Fibroblast of the aortic adventitia (primary cell): Measurements from ENCODE around the gene CLASRP. TPM values are rescaled to one million over a fixed set of nuclear protein-coding genes. Genes with fewer than 3 reads are reported as not detected.

ENCODE experiments used
- DNase-seq: peaks from one replicate; pipeline ENCODE4 v3.0.0-alpha.2; 2010; ENCODE audit warnings: low read depth
- H3K4me3 ChIP-seq: 2 replicates; pipeline ENCODE4 v1.5.1; 2011; ENCODE audit warnings: low read depth, mild to moderate bottlenecking, control low read depth, low read length, moderate library complexity
- total RNA-seq: library from RNA; depleted of rRNA; stranded (reverse); fragments of >200 nt; gene quantifications from 2 replicates; pipeline ENCODE4 v1.2.3, GENCODE V29; 2012; ENCODE audit warnings: low replicate concordance
- TF ChIP-seq, protein P1 (sequence below): IDR thresholded peaks from 2 replicates; pipeline ENCODE4 v1.5.1; 2011; ENCODE audit warnings: mild to moderate bottlenecking, low read length, control low read depth, inconsistent platforms; ENCODE audit not compliant: insufficient read depth

The CLASRP gene
- total RNA-seq, 1 donor = 32.4 TPM

DNA sequence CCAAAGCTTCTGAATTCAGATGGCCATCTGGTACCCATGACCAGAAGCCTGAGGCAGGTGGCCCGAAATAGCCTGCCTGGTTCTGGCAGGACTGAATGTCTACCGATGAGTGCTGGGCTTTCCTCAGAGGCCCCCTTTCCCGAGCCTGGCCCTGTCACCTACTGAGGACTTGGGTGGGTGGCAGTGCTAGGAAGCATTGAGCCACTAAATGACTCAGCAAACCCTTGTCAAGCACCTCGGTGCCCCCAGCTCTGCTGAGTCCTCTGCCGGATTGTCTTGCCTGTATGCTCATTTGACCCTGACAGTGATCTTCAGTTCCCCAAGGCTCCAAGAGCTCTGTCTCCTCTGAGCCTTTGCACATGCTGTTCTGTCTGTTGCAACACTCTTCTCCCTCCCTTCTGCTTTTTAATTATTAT lies 72.0 kb downstream of the CLASRP start:
- TF ChIP-seq, protein P1, sequence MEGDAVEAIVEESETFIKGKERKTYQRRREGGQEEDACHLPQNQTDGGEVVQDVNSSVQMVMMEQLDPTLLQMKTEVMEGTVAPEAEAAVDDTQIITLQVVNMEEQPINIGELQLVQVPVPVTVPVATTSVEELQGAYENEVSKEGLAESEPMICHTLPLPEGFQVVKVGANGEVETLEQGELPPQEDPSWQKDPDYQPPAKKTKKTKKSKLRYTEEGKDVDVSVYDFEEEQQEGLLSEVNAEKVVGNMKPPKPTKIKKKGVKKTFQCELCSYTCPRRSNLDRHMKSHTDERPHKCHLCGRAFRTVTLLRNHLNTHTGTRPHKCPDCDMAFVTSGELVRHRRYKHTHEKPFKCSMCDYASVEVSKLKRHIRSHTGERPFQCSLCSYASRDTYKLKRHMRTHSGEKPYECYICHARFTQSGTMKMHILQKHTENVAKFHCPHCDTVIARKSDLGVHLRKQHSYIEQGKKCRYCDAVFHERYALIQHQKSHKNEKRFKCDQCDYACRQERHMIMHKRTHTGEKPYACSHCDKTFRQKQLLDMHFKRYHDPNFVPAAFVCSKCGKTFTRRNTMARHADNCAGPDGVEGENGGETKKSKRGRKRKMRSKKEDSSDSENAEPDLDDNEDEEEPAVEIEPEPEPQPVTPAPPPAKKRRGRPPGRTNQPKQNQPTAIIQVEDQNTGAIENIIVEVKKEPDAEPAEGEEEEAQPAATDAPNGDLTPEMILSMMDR = no peak
- H3K4me3 ChIP-seq = no peak overlapping the region
- DNase-seq = no peak

DNA sequence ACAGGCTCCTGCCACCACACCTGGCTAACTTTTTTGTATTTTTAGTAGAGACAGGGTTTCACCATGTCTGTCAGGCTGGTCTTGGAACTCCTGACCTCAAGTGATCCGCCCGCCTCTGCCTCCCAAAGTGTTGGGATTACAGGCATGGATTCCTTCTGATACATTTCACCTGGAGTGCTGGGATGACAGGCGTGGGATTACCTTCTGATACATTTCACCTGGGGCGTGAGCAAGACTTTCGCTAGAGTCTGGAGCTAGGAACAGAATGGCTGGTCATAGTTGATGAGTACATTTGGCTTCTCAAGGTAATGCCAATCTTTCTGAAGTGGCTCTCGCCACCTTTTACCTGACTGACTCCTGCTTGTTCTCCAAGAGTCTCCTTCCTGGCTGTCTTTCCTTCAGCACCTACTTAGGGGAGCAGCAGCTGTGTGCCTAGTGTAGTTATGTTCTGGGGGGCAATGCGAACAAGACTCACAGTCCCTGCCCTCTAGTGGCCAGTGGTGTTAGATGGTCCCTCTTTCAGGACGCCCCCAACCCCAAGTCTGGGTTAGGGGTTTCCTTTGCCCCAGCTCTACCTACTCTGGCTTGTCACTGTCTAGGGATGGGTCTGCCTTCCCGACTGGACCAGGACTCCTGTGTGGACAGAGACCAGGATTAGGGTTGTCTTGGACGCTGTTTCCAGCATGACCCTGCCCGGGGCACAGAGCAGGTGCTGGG lies 73.4 kb downstream of the CLASRP start:
- no peak for DNase-seq
- H3K4me3 ChIP-seq = no peak overlapping the region
- TF ChIP-seq, protein P1 = no peak

DNA sequence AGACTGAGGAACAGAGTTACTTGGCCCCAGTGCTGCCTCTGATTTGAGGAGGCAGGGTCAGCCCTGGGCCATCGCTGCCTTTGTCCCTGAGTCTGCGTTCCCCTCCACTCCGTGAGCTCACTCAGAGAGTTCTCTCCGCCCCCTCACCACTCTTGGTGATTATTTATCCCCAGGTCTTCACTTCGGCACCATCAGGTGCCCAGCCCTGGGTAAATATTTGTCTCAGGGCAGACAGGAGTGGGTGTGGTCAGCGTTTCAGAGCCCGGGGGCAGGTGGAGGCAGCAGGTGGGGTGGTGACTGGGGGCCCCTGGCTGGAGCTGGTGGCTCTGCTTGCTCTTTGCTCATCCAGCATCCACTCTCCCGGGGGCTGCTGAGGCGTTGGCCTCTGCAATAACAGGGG lies 74.8 kb downstream of the CLASRP start:
- DNase-seq = no peak
- H3K4me3 ChIP-seq = no peak overlapping the region
- TF ChIP-seq, protein P1 = no peak

DNA sequence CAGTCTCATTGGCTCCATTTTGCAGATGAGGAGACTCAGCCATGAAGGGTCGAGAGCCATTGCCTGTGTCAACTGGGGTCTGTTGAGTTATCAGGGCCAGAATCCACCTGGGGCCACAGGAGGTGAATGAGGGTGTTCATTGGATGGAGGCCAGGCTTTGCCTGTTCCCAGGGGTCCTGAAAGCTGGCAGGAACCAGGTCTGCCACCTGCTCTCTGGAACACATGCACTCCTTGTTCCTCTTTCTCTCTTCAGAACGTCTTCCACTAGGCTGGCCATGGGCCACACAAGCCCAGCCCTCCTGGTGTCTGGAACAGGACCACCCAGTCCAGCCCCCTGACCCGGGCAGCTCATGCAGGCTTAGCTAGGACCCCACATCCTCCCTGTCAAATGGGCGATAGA lies 75.3 kb downstream of the CLASRP start:
- no peak for DNase-seq
- H3K4me3 ChIP-seq = no peak overlapping the region
- TF ChIP-seq, protein P1 = no peak

DNA sequence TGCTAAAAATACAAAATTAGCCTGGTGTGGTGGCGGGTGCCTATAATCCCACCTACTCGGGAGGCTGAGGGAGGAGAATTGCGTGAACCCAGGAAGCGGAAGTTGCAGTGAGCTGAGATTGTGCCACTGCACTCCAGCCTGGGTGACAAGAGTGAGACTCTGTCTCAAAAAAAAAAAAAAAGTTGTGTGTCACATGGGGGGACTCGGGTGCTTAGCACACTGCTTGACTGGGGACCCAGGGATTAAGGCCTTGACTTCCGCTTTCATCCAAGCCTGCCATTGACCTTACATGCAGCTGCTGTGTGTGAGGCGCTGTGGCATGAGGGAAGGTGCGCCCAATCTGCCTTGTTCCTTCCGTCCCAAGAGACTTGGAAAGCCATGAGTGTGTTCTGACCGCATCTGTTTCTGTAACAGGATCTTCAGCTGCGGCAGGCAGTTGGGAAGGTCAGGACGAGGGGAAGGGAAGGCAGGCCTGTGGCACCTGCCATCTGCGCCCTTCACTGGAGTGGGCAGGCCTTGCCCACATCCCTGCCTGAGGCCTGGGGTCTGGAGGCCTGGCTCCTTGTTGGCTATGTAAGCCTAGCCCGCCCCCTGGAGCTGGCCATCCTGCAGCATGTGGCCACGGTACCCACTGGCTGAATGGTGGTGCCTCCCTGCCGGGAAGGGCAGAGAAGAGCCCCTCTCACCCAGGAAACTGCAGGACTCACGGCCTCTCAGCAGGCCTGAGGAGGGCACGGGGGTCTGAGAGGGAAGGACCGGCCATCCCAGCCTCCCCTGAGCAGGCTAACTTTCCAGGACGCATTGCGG lies 77.2 kb downstream of the CLASRP start:
- H3K4me3 ChIP-seq = no peak overlapping the region
- DNase-seq = no peak
- TF ChIP-seq, protein P1 = no peak

DNA sequence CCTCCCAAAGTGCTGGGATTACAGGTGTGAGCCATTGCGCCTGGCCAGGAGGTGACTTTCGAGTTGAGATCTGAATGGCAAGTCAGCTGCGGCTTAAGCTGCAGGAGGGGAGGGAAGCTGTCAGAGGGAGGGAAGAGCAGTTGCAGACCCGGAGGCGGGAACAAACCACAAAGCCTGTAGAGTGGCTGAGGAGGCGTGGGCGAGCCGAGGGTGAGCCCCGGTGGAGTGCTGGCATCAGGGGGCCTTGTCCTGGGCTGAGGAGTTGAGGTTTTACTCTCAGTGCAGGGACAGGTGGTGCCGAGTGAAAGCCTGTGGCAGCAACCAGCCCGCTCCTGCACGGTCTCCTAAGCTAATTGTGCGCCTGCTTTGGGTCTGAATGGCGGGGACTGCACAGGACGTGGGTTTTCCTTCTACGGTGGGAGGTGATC lies 78.3 kb downstream of the CLASRP start:
- TF ChIP-seq, protein P1 = no peak
- no peak for DNase-seq
- H3K4me3 ChIP-seq = no peak overlapping the region
